Choroid plexus epithelial cell (primary cell): ENCODE measurements around the gene SLC8A3.

Source experiments
- DNase-seq: peaks from one replicate; pipeline ENCODE4 v3.0.0-alpha.2; 2010; ENCODE audit warnings: low read depth
- H3K4me3 ChIP-seq: 2 replicates; pipeline ENCODE4 v1.5.1; 2011; ENCODE audit warnings: low read depth, mild to moderate bottlenecking, control low read depth, low read length, moderate library complexity
- CTCF ChIP-seq: conservative IDR thresholded peaks from 2 replicates; pipeline ENCODE4 v1.5.1; 2011; ENCODE audit warnings: low read depth, mild to moderate bottlenecking, control low read depth, inconsistent platforms, low read length, moderate library complexity

Gene SLC8A3

GRCh38 chr14:70009961-70010360 lies 178.8 kb downstream of the SLC8A3 start:
- no peak for TF ChIP-seq CTCF
- H3K4me3 ChIP-seq: no peak overlapping the region

GRCh38 chr14:70008284-70009262 lies 180.2 kb downstream of the SLC8A3 start:
- no peak for DNase-seq
- no peak overlapping the region for H3K4me3 ChIP-seq
- TF ChIP-seq CTCF: no peak

More at GRCh38 chr14:70009961-70010360, 178.8 kb downstream of the SLC8A3 start:
- no peak for DNase-seq

GRCh38 chr14:70006699-70007098 lies 182.1 kb downstream of the SLC8A3 start:
- DNase-seq: no peak
- no peak overlapping the region for H3K4me3 ChIP-seq
- TF ChIP-seq CTCF: no peak

- DNase-seq: no peak
- TF ChIP-seq CTCF: no peak
- H3K4me3 ChIP-seq: no peak overlapping the region
These were observed 183.4 kb downstream of the SLC8A3 start for GRCh38 chr14:70005281-70005805.

GRCh38 chr14:70004791-70005190 lies 184.0 kb downstream of the SLC8A3 start:
- peak; percentile 79 for DNase-seq
- no peak for TF ChIP-seq CTCF
- H3K4me3 ChIP-seq: no peak overlapping the region

GRCh38 chr14:70002589-70003346 lies 186.0 kb downstream of the SLC8A3 start:
- no peak for TF ChIP-seq CTCF
- H3K4me3 ChIP-seq: no peak overlapping the region
- peak; percentile 96 for DNase-seq
